K562 (cell line): ENCODE data around the gene GPX5. TPM values are rescaled to one million over a fixed set of nuclear protein-coding genes. Genes with fewer than 3 reads are reported as not detected.

Experiments
- ATAC-seq: fragments of 200-7000 bp; cut with Tn5 transposase; 3 replicates; pipeline ENCODE4 v1.9.1; 2020; ENCODE audit warnings: moderate library complexity
- BruUV-seq: library from RNA; stranded (reverse); fragments of 400-500 nt; replicated peaks from 2 replicates; lab custom pipeline; 2021; lab: Mats Ljungman, UMichigan
- CTCF ChIA-PET: fragments of 300-600 bp; formaldehyde crosslinking; extraction: SDS; loops from one replicate; lab custom pipeline; 2021; ENCODE audit warnings: low intra/inter-chr PET ratio; lab: Yijun Ruan, JAX
- POLR2A ChIA-PET: fragments of 300-600, 350-650 bp; sonication (Branson Sonifier 250); formaldehyde crosslinking; extraction: SDS; loops from one replicate; lab custom pipeline; 2021; ENCODE audit warnings: antibody characterized with exemption, inconsistent platforms; lab: Yijun Ruan, JAX
- DNase-seq, 4 experiments: peaks; one replicate each; pipeline versions ENCODE4 v3.0.0 to v3.0.0-alpha.2; 2011 to 2018; ENCODE audit warnings: low spot score in 3 of 4, mixed read lengths in 3 of 4; ENCODE audit errors: extremely low read depth in 1 of 4
- FAIRE-seq: peaks from 2 replicates; lab custom pipeline; 2011; peaks lifted over from hg19 to GRCh38; lab: Jason Lieb, UNC
- H2AFZ ChIP-seq: 2 replicates; pipeline ENCODE4 v1.6.0; 2011; ENCODE audit warnings: low read depth, low read length, control low read depth, inconsistent platforms
- H3K27ac ChIP-seq: fragments of 200-600 bp; 3 replicates; pipeline ENCODE4 v1.8.0; 2011; ENCODE audit warnings: low read depth, mild to moderate bottlenecking, control low read depth, inconsistent platforms, low read length, moderate library complexity, mixed read lengths; ENCODE audit errors: extremely low read depth
- H3K27me3 ChIP-seq, 2 experiments: fragments of 300-600 bp in 1 of 2; 2 replicates in 1 of 2; 3 replicates in 1 of 2; pipeline versions ENCODE4 v1.6.0 to v1.8.0; 2011; ENCODE audit warnings: inconsistent platforms in 2 of 2, low read length in 2 of 2, mild to moderate bottlenecking in 1 of 2, mixed read lengths in 1 of 2, moderate library complexity in 1 of 2; ENCODE audit not compliant: control insufficient read depth in 2 of 2, insufficient read depth in 2 of 2
- H3K36me3 ChIP-seq: fragments of 300-600 bp; 3 replicates; pipeline ENCODE4 v1.8.0; 2011; ENCODE audit warnings: mild to moderate bottlenecking, low read length, inconsistent platforms; ENCODE audit not compliant: control insufficient read depth, insufficient read depth
- H3K4me1 ChIP-seq, 2 experiments: fragments of 200-600 bp in 1 of 2; replicated peaks in 1 of 2; 2 replicates in 1 of 2; 3 replicates in 1 of 2; pipeline versions ENCODE4 v1.5.1 to v1.8.0; 2011; ENCODE audit warnings: inconsistent platforms in 2 of 2, low read length in 2 of 2, mild to moderate bottlenecking in 1 of 2, mixed read lengths in 1 of 2, moderate library complexity in 1 of 2; ENCODE audit not compliant: control insufficient read depth in 2 of 2, insufficient read depth in 2 of 2
- H3K4me2 ChIP-seq: 2 replicates; pipeline ENCODE4 v1.6.1; 2011; ENCODE audit warnings: low read length, control low read depth, inconsistent platforms, mixed read lengths; ENCODE audit not compliant: insufficient read depth
- H3K4me3 ChIP-seq: fragments of 200-600 bp; sonication (generic), shearing (Covaris generic); 2 replicates; pipeline ENCODE4 v1.5.1; 2016; ENCODE audit warnings: control low read depth, inconsistent platforms
- H3K79me2 ChIP-seq: fragments of 200-600 bp; 3 replicates; pipeline ENCODE4 v1.8.0; 2011; ENCODE audit warnings: low read length, inconsistent platforms; ENCODE audit not compliant: control insufficient read depth, insufficient read depth
- H3K9ac ChIP-seq, 2 experiments: 2 replicates each; pipeline versions ENCODE4 v1.6.0 to v1.6.1; 2011; ENCODE audit warnings: low read depth in 2 of 2, low read length in 2 of 2, control low read depth in 1 of 2, inconsistent platforms in 1 of 2, mild to moderate bottlenecking in 1 of 2, mixed read lengths in 1 of 2; ENCODE audit not compliant: insufficient read depth in 1 of 2
- H3K9me1 ChIP-seq: one replicate; pipeline ENCODE4 v1.6.0; 2011; ENCODE audit warnings: inconsistent platforms, mild to moderate bottlenecking, low read length, moderate library complexity; ENCODE audit not compliant: control insufficient read depth, insufficient read depth
- H3K9me3 ChIP-seq: replicated peaks from 2 replicates; pipeline ENCODE4 v1.5.1; 2011; ENCODE audit warnings: low read depth, low read length, inconsistent platforms; ENCODE audit not compliant: control insufficient read depth, insufficient read depth
- H4K20me1 ChIP-seq: replicated peaks from 2 replicates; pipeline ENCODE4 v1.6.1; 2011; ENCODE audit warnings: low read length, inconsistent platforms, mixed read lengths; ENCODE audit not compliant: control insufficient read depth, insufficient read depth
- CBFA2T3 ChIP-seq: fragments of 450-650 bp; IDR thresholded peaks from 2 replicates; pipeline ENCODE4 v1.6.1; 2017
- FOS ChIP-seq: IDR thresholded peaks from 3 replicates; pipeline ENCODE4 v1.6.1; 2011; ENCODE audit not compliant: insufficient read length; ENCODE audit errors: extremely low read depth
- FOXK1 ChIP-seq: sonication (generic); formaldehyde crosslinking; IDR thresholded peaks from 2 replicates; pipeline ENCODE4 v1.8.0; 2022; ENCODE audit warnings: missing genetic modification reagents, mild to moderate bottlenecking, borderline replicate concordance
- MTF1 ChIP-seq: fragments of 250-450 bp; sonication (Bioruptor Pico); IDR thresholded peaks from 2 replicates; pipeline ENCODE4 v1.9.0; 2021; ENCODE audit warnings: moderate library complexity, mild to moderate bottlenecking, inconsistent platforms, borderline replicate concordance
- SRSF7 ChIP-seq: fragments of 200-400 bp; formaldehyde crosslinking; optimal IDR thresholded peaks from 2 replicates; pipeline ENCODE3; 2017; ENCODE audit warnings: mild to moderate bottlenecking, low read depth, low read length
- TAF1 ChIP-seq: IDR thresholded peaks from 2 replicates; pipeline ENCODE4 v1.6.1; 2011; ENCODE audit warnings: mild to moderate bottlenecking, low read length, moderate library complexity; ENCODE audit not compliant: insufficient read depth, control insufficient read depth, severe bottlenecking; ENCODE audit errors: extremely low read depth
- TCF7L2 ChIP-seq: fragments of 150-350 bp; IDR thresholded peaks from 2 replicates; pipeline ENCODE4 v1.6.1; 2016; ENCODE audit warnings: low read depth, mild to moderate bottlenecking, low read length, moderate library complexity
- ZNF551 ChIP-seq: fragments of 250-450 bp; sonication (Bioruptor Pico); IDR thresholded peaks from 2 replicates; pipeline ENCODE4 v1.5.0; 2021; ENCODE audit warnings: mild to moderate bottlenecking, moderate library complexity
- ZNF589 ChIP-seq: fragments of 200-800 bp; sonication (Bioruptor generic); IDR thresholded peaks from 2 replicates; pipeline ENCODE4 v1.6.1; 2016; ENCODE audit warnings: low read depth, missing genetic modification characterization, missing compliant biosample characterization
- ZNF785 ChIP-seq: fragments of 250-450 bp; sonication (Bioruptor Pico); IDR thresholded peaks from 2 replicates; pipeline ENCODE4 v1.4.0; 2020; ENCODE audit warnings: mild to moderate bottlenecking
- WGBS: fragments of 100-300 bp; shearing (Covaris generic); methylation state at CpG from one replicate; pipeline ENCODE4 v1.1.6; 2016; ENCODE audit warnings: low coverage, mixed read lengths; ENCODE audit not compliant: insufficient coverage; ENCODE audit errors: missing lambda C conversion rate; 5-methylcytosine and 5-hydroxymethylcytosine counted together
- in situ Hi-C: fragments of 300-500 bp; cut with MboI; formaldehyde crosslinking; loops from 4 replicates; pipeline ENCODE4 v1.15.0; 2018; ENCODE audit warnings: inconsistent platforms, mixed read lengths
- intact Hi-C: fragments of 100-400 bp; cut with micrococcal nuclease; formaldehyde crosslinking; loops from 2 replicates; pipeline ENCODE4 v1.14.2; 2022
- polyA plus RNA-seq, 8 experiments: library from polyadenylated mRNA; depleted of rRNA in 4 of 8; stranded (reverse) in 5 of 8; unstranded in 3 of 8; fragments of >200 nt; fragmentation: Nextera tagmentation in 2 of 8; fragmentation: Illumina TruSeq in 1 of 8; extraction: Ambion mirVana in 2 of 8; extraction: Trizol in 1 of 8; gene quantifications; 2 replicates each; pipeline versions ENCODE4 v1.2.1 to v1.2.3, GENCODE V29; 2011 to 2014; ENCODE audit warnings: inconsistent platforms in 1 of 8, missing spikeins in 1 of 8
- total RNA-seq, 7 experiments: library from RNA; depleted of rRNA in 6 of 7; stranded (reverse); fragments of >200 nt in 6 of 7; fragmentation: Illumina TruSeq in 2 of 7; extraction: Trizol in 2 of 7; gene quantifications; 2 replicates each; pipeline versions ENCODE4 v1.2.1 to v1.2.3, GENCODE V29; 2011 to 2021; ENCODE audit warnings: low replicate concordance in 1 of 7
- TF ChIP-seq, protein P1 (sequence below): fragments of 250-450 bp; sonication (Bioruptor Pico); IDR thresholded peaks from 2 replicates; pipeline ENCODE4 v1.4.0; 2020
- TF ChIP-seq, protein P2 (sequence below), 2 experiments: fragments of 200-800 bp in 1 of 2; sonication (Bioruptor generic) in 1 of 2; sonication (generic) in 1 of 2; formaldehyde crosslinking in 1 of 2; IDR thresholded peaks in 1 of 2; conservative IDR thresholded peaks in 1 of 2; 2 replicates each; pipeline versions ENCODE4 v1.5.0 to v1.6.1; 2016 to 2020; ENCODE audit warnings: missing compliant biosample characterization in 1 of 2, missing genetic modification characterization in 1 of 2, missing genetic modification reagents in 1 of 2
- TF ChIP-seq, protein P3 (sequence below): sonication (generic); IDR thresholded peaks from 2 replicates; pipeline ENCODE4 v1.6.1; 2016

GPX5 gene
- total and polyA plus RNA-seq, 9 of the 15 experiments (the other 6 are each of a cell fraction or from before 2014, with no cell fraction given) = 0.07 to 0.18 (median 0.15) TPM; not detected in 6

DNA sequence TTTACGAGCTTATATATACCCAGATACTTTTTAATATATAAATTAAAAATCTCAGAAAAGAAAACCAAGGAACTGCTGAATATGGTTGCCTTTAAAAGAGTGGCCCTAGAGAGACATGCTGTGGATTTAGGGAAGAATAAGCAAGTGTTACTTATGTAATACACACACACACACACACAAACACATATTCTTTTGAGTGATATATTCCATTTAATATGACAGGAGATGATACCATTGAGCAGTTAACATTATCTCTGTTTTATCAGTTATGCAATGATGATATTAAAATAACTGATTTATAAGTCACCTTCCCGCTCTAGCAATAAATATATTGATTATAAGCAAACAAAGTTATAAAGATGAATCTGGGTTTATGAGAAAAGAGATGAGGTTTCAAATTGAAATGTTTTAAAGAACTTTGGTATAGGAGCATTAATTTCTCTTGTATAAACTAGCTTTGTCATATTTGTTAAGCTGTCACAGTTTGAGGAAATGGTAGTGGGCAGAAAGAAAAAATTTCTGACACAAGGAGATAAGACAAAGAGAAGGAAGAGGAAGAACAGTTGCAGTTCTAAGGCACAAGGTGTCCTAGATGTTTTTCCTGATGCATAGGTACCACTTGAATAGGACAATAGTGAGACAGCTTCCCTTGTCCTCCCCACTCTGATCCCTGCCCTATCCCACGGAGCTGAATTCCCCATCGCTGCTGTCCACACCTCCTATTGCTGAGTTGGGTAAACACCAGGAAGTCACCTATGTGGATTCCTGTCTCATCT lies 26.4 kb downstream of the GPX5 start:
- H4K20me1 ChIP-seq = no peaks in the 10 kb centered on the region
- ATAC-seq (peak; percentile 10), FAIRE-seq (peak; percentile 69), DNase-seq (peak in 3 of 4 experiments; percentile 28 to 57 (median 35))
- no TSS peak for BruUV-seq
- no peaks in the 10 kb centered on the region for H3K9me3 ChIP-seq
- POLR2A ChIA-PET = interaction anchor here (0.6 to 3.5 kb wide), 6 partner anchors 10 to 719 kb away, joined by 3 to 17 read pairs (median 4); a partner anchor contains a TSS
- H3K36me3 ChIP-seq = no peaks in the 10 kb centered on the region; the same call in 2 of the 3 replicates
- CTCF ChIA-PET = no interaction called here
- H3K4me3 ChIP-seq = no peak overlapping the region
- no peaks in the 10 kb centered on the region for H3K27me3 ChIP-seq
- in situ Hi-C loops = no loop called here
- H3K9me1 ChIP-seq = no peaks in the 10 kb centered on the region
- H3K4me2 ChIP-seq = peak overlapping the region; percentile 60
- H3K27ac ChIP-seq = peak overlapping the region; percentile 80; the same call in 2 of the 3 replicates
- 18% methylated on average over 4 of the region's 4 CpGs for WGBS
- H3K4me1 ChIP-seq = peaks cover 20 to 34% of the 10 kb centered on the region in 2 experiments
- H3K79me2 ChIP-seq = no peaks in the 10 kb centered on the region
- H2AFZ ChIP-seq = peak overlapping the region; percentile 85
- intact Hi-C loops = no loop called here
- no peak overlapping the region; a peak in 2 of 4 replicates for H3K9ac ChIP-seq
- TF ChIP-seq TAF1 (no peak), TCF7L2 (no peak), MTF1 (CRISPR knock-in tag) (no peak), FOXK1 (CRISPR knock-in tag) (no peak), SRSF7 (no peak), ZNF551 (CRISPR knock-in tag) (no peak), FOS (no peak), ZNF589 (CRISPR knock-in tag) (no peak), ZNF785 (CRISPR knock-in tag) (no peak), CBFA2T3 (peak; percentile 70)
- TF ChIP-seq, protein P1, sequence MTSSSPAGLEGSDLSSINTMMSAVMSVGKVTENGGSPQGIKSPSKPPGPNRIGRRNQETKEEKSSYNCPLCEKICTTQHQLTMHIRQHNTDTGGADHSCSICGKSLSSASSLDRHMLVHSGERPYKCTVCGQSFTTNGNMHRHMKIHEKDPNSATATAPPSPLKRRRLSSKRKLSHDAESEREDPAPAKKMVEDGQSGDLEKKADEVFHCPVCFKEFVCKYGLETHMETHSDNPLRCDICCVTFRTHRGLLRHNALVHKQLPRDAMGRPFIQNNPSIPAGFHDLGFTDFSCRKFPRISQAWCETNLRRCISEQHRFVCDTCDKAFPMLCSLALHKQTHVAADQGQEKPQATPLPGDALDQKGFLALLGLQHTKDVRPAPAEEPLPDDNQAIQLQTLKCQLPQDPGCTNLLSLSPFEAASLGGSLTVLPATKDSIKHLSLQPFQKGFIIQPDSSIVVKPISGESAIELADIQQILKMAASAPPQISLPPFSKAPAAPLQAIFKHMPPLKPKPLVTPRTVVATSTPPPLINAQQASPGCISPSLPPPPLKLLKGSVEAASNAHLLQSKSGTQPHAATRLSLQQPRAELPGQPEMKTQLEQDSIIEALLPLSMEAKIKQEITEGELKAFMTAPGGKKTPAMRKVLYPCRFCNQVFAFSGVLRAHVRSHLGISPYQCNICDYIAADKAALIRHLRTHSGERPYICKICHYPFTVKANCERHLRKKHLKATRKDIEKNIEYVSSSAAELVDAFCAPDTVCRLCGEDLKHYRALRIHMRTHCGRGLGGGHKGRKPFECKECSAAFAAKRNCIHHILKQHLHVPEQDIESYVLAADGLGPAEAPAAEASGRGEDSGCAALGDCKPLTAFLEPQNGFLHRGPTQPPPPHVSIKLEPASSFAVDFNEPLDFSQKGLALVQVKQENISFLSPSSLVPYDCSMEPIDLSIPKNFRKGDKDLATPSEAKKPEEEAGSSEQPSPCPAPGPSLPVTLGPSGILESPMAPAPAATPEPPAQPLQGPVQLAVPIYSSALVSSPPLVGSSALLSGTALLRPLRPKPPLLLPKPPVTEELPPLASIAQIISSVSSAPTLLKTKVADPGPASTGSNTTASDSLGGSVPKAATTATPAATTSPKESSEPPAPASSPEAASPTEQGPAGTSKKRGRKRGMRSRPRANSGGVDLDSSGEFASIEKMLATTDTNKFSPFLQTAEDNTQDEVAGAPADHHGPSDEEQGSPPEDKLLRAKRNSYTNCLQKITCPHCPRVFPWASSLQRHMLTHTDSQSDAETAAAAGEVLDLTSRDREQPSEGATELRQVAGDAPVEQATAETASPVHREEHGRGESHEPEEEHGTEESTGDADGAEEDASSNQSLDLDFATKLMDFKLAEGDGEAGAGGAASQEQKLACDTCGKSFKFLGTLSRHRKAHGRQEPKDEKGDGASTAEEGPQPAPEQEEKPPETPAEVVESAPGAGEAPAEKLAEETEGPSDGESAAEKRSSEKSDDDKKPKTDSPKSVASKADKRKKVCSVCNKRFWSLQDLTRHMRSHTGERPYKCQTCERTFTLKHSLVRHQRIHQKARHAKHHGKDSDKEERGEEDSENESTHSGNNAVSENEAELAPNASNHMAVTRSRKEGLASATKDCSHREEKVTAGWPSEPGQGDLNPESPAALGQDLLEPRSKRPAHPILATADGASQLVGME = no peak
- TF ChIP-seq, protein P2, sequence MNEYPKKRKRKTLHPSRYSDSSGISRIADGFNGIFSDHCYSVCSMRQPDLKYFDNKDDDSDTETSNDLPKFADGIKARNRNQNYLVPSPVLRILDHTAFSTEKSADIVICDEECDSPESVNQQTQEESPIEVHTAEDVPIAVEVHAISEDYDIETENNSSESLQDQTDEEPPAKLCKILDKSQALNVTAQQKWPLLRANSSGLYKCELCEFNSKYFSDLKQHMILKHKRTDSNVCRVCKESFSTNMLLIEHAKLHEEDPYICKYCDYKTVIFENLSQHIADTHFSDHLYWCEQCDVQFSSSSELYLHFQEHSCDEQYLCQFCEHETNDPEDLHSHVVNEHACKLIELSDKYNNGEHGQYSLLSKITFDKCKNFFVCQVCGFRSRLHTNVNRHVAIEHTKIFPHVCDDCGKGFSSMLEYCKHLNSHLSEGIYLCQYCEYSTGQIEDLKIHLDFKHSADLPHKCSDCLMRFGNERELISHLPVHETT (CRISPR knock-in tag; conservative IDR thresholded peaks at IDR 0.05 in 1 of 2, IDR thresholded peaks at IDR 0.05 in 1 of 2) = no peak
- TF ChIP-seq, protein P3, sequence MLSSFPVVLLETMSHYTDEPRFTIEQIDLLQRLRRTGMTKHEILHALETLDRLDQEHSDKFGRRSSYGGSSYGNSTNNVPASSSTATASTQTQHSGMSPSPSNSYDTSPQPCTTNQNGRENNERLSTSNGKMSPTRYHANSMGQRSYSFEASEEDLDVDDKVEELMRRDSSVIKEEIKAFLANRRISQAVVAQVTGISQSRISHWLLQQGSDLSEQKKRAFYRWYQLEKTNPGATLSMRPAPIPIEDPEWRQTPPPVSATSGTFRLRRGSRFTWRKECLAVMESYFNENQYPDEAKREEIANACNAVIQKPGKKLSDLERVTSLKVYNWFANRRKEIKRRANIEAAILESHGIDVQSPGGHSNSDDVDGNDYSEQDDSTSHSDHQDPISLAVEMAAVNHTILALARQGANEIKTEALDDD = no peak
